Measurements from ENCODE around the gene KLK8. TPM values are rescaled to one million over a fixed set of nuclear protein-coding genes. Genes with fewer than 3 reads are reported as not detected.
A peak's percentile ranks its signal among the peaks of the same experiment; 100 is the strongest.
"Not testable (repeated sequence)": the region's sequence is repeated elsewhere in the genome, so short reads cannot be mapped to it uniquely, and the experiment has no call there.

KLK8 gene
- total and polyA plus RNA-seq, 7 experiments from 2014 or later: not detected

GRCh38 chr19:50978772-50979390, 22.5 kb downstream of the KLK8 start:
- Mint-ChIP-seq H3K36me3 (no peaks in the 10 kb centered on the region), H3K27me3 (peaks cover 13 to 70% (median 56%) of the 10 kb centered on the region in 5 donors), H3K9me3 (peaks cover 0 to 9% (median 0%) of the 10 kb centered on the region in 11 donors), H3K27ac (peak overlapping the region in 1 of 9 donors; percentile 8), H3K4me3 (no peak overlapping the region), H3K4me1 (peaks cover 0 to 9% (median 0%) of the 10 kb centered on the region in 7 donors)
- CTCF ChIA-PET: no interaction called here
- Histone ChIP-seq H3K9me3 (ENCODE audit: control insufficient read depth in 2 of 3, low read length in 3 of 3) (no peaks in the 10 kb centered on the region), H3K27me3 (ENCODE audit: control insufficient read depth in 2 of 2, insufficient read depth in 2 of 2, low read length in 2 of 2) (peaks cover 0 to 4% of the 10 kb centered on the region in 2 donors), H3K36me3 (ENCODE audit: control insufficient read depth in 2 of 3, insufficient read depth in 3 of 3, low read length in 3 of 3) (no peaks in the 10 kb centered on the region), H3K27ac (ENCODE audit: low read depth, low read length) (no peak overlapping the region), H3K4me3 (ENCODE audit: low read length) (no peak overlapping the region), H3K4me1 (ENCODE audit: control insufficient read depth in 2 of 2, insufficient read depth in 2 of 2, low read length in 2 of 2) (no peaks in the 10 kb centered on the region)
- POLR2A ChIA-PET: no interaction called here
- intact Hi-C loops (cut with micrococcal nuclease): no loop called here
- DNase-seq: no peak
- ATAC-seq: no peak

GRCh38 chr19:50977626-50978025, 23.8 kb downstream of the KLK8 start:
- no peaks in the 10 kb centered on the region for H3K36me3 Mint-ChIP-seq
- no peak overlapping the region for H3K4me3 Mint-ChIP-seq
- peaks cover 10 to 76% (median 63%) of the 10 kb centered on the region in 5 donors for H3K27me3 Mint-ChIP-seq
- CTCF ChIA-PET: no interaction called here
- ATAC-seq: no peak
- DNase-seq: no peak
- Histone ChIP-seq H3K4me1 (ENCODE audit: control insufficient read depth in 2 of 2, insufficient read depth in 2 of 2, low read length in 2 of 2) (no peaks in the 10 kb centered on the region), H3K9me3 (ENCODE audit: control insufficient read depth in 2 of 3, low read length in 3 of 3) (no peaks in the 10 kb centered on the region), H3K27me3 (ENCODE audit: control insufficient read depth in 2 of 2, insufficient read depth in 2 of 2, low read length in 2 of 2) (peaks cover 0 to 4% of the 10 kb centered on the region in 2 donors), H3K4me3 (ENCODE audit: low read length) (no peak overlapping the region), H3K27ac (ENCODE audit: low read depth, low read length) (no peak overlapping the region), H3K36me3 (ENCODE audit: control insufficient read depth in 2 of 3, insufficient read depth in 3 of 3, low read length in 3 of 3) (no peaks in the 10 kb centered on the region)
- POLR2A ChIA-PET: no interaction called here
- H3K4me1 Mint-ChIP-seq: peaks cover 0 to 9% (median 0%) of the 10 kb centered on the region in 7 donors
- no peak overlapping the region for H3K27ac Mint-ChIP-seq
- intact Hi-C loops (cut with micrococcal nuclease): no loop called here
- H3K9me3 Mint-ChIP-seq: peaks cover 0 to 7% (median 0%) of the 10 kb centered on the region in 11 donors

- Histone ChIP-seq H3K36me3 (ENCODE audit: control insufficient read depth in 2 of 3, insufficient read depth in 3 of 3, low read length in 3 of 3) (no peaks in the 10 kb centered on the region), H3K27ac (ENCODE audit: low read depth, low read length) (no peak overlapping the region), H3K4me1 (ENCODE audit: control insufficient read depth in 2 of 2, insufficient read depth in 2 of 2, low read length in 2 of 2) (no peaks in the 10 kb centered on the region), H3K9me3 (ENCODE audit: control insufficient read depth in 2 of 3, low read length in 3 of 3) (no peaks in the 10 kb centered on the region), H3K4me3 (ENCODE audit: low read length) (no peak overlapping the region), H3K27me3 (ENCODE audit: control insufficient read depth in 2 of 2, insufficient read depth in 2 of 2, low read length in 2 of 2) (peaks cover 0 to 4% of the 10 kb centered on the region in 2 donors)
- CTCF ChIA-PET: no interaction called here
- DNase-seq: no peak
- POLR2A ChIA-PET: no interaction called here
- intact Hi-C loops (cut with micrococcal nuclease): no loop called here
- ATAC-seq: no peak
- H3K4me3 Mint-ChIP-seq: no peak overlapping the region
- H3K27me3 Mint-ChIP-seq: peaks cover 10 to 75% (median 62%) of the 10 kb centered on the region in 5 donors
- peaks cover 0 to 5% (median 0%) of the 10 kb centered on the region in 11 donors for H3K9me3 Mint-ChIP-seq
- H3K36me3 Mint-ChIP-seq: no peaks in the 10 kb centered on the region
- H3K27ac Mint-ChIP-seq: no peak overlapping the region
- peaks cover 0 to 9% (median 0%) of the 10 kb centered on the region in 7 donors for H3K4me1 Mint-ChIP-seq
These were observed 25.6 kb downstream of the KLK8 start for GRCh38 chr19:50975766-50976165.

- peaks cover 0 to 5% (median 0%) of the 10 kb centered on the region in 11 donors for H3K9me3 Mint-ChIP-seq
- Histone ChIP-seq H3K4me3 (ENCODE audit: low read length) (no peak overlapping the region), H3K27me3 (ENCODE audit: control insufficient read depth in 2 of 2, insufficient read depth in 2 of 2, low read length in 2 of 2) (peaks cover 0 to 4% of the 10 kb centered on the region in 2 donors), H3K36me3 (ENCODE audit: control insufficient read depth in 2 of 3, insufficient read depth in 3 of 3, low read length in 3 of 3) (no peaks in the 10 kb centered on the region), H3K27ac (ENCODE audit: low read depth, low read length) (no peak overlapping the region), H3K4me1 (ENCODE audit: control insufficient read depth in 2 of 2, insufficient read depth in 2 of 2, low read length in 2 of 2) (no peaks in the 10 kb centered on the region), H3K9me3 (ENCODE audit: control insufficient read depth in 2 of 3, low read length in 3 of 3) (no peaks in the 10 kb centered on the region)
- no peak overlapping the region for H3K4me3 Mint-ChIP-seq
- intact Hi-C loops (cut with micrococcal nuclease): no loop called here
- ChIA-PET POLR2A (interaction anchor here (0.7 kb wide), 1 partner anchor 97 kb away, joined by 3 read pairs; no protein-coding TSS in a partner anchor), CTCF (no interaction called here)
- H3K4me1 Mint-ChIP-seq: peaks cover 0 to 7% (median 0%) of the 10 kb centered on the region in 7 donors
- ATAC-seq (no peak), DNase-seq (no peak)
- H3K36me3 Mint-ChIP-seq: no peaks in the 10 kb centered on the region
- H3K27ac Mint-ChIP-seq: no peak overlapping the region
- H3K27me3 Mint-ChIP-seq: peaks cover 8 to 75% (median 66%) of the 10 kb centered on the region in 5 donors
These were observed 26.5 kb downstream of the KLK8 start for GRCh38 chr19:50974702-50975556.

GRCh38 chr19:50972795-50973376, 28.5 kb downstream of the KLK8 start:
- Histone ChIP-seq H3K4me3 (ENCODE audit: low read length) (no peak overlapping the region), H3K27me3 (ENCODE audit: control insufficient read depth in 2 of 2, insufficient read depth in 2 of 2, low read length in 2 of 2) (peaks cover 0 to 4% of the 10 kb centered on the region in 2 donors), H3K4me1 (ENCODE audit: control insufficient read depth in 2 of 2, insufficient read depth in 2 of 2, low read length in 2 of 2) (no peaks in the 10 kb centered on the region), H3K27ac (ENCODE audit: low read depth, low read length) (no peak overlapping the region), H3K9me3 (ENCODE audit: control insufficient read depth in 2 of 3, low read length in 3 of 3) (no peaks in the 10 kb centered on the region), H3K36me3 (ENCODE audit: control insufficient read depth in 2 of 3, insufficient read depth in 3 of 3, low read length in 3 of 3) (no peaks in the 10 kb centered on the region)
- H3K36me3 Mint-ChIP-seq: no peaks in the 10 kb centered on the region
- ChIA-PET CTCF (no interaction called here), POLR2A (no interaction called here)
- H3K4me3 Mint-ChIP-seq: no peak overlapping the region
- intact Hi-C loops (cut with micrococcal nuclease): no loop called here
- peaks cover 0 to 6% (median 0%) of the 10 kb centered on the region in 7 donors for H3K4me1 Mint-ChIP-seq
- peaks cover 10 to 70% (median 67%) of the 10 kb centered on the region in 5 donors for H3K27me3 Mint-ChIP-seq
- H3K27ac Mint-ChIP-seq: no peak overlapping the region
- ATAC-seq: no peak
- DNase-seq: no peak
- peaks cover 0 to 5% (median 0%) of the 10 kb centered on the region in 11 donors for H3K9me3 Mint-ChIP-seq

- DNase-seq; H3K4me1 ChIP-seq (ENCODE audit: control insufficient read depth in 2 of 2, insufficient read depth in 2 of 2, low read length in 2 of 2); H3K36me3 Mint-ChIP-seq; H3K27me3 ChIP-seq (ENCODE audit: control insufficient read depth in 2 of 2, insufficient read depth in 2 of 2, low read length in 2 of 2); H3K36me3 ChIP-seq (ENCODE audit: control insufficient read depth in 2 of 3, insufficient read depth in 3 of 3, low read length in 3 of 3); H3K27ac ChIP-seq (ENCODE audit: low read depth, low read length); H3K9me3 Mint-ChIP-seq; H3K9me3 ChIP-seq (ENCODE audit: control insufficient read depth in 2 of 3, low read length in 3 of 3); H3K27ac Mint-ChIP-seq; H3K4me3 Mint-ChIP-seq; H3K4me1 Mint-ChIP-seq; POLR2A ChIA-PET; intact Hi-C loops (cut with micrococcal nuclease); CTCF ChIA-PET; ATAC-seq; H3K4me3 ChIP-seq (ENCODE audit: low read length): not testable (repeated sequence)
- peaks cover 11 to 77% (median 64%) of the 10 kb centered on the region in 5 donors for H3K27me3 Mint-ChIP-seq
These were observed 31.6 kb downstream of the KLK8 start for GRCh38 chr19:50969810-50970209.
